HCT116 (cell line): ENCODE data around the gene PLEKHM3. TPM values are rescaled to one million over a fixed set of nuclear protein-coding genes. Genes with fewer than 3 reads are reported as not detected.

Experiments
- ATAC-seq: fragments of 200-7000 bp; cut with Tn5 transposase; 2 replicates; pipeline ENCODE4 v1.9.1; 2020; ENCODE audit warnings: mild to moderate bottlenecking, moderate library complexity
- BruUV-seq: library from RNA; stranded (reverse); fragments of 400-500 nt; replicated peaks from 2 replicates; lab custom pipeline; 2021; lab: Mats Ljungman, UMichigan
- CTCF ChIA-PET: fragments of 300-600 bp; sonication (Branson Sonifier 250); formaldehyde crosslinking; loops from one replicate; lab custom pipeline; 2021; ENCODE audit warnings: antibody characterized with exemption; lab: Charles Lee
- POLR2A ChIA-PET: fragments of 300-600, 350-600 bp; sonication (Branson Sonifier 250); formaldehyde crosslinking; loops from one replicate; lab custom pipeline; 2021; ENCODE audit warnings: antibody characterized with exemption; lab: Charles Lee
- RAD21 ChIA-PET, 2 experiments: fragments of 300-600 bp; sonication (Branson Sonifier 250); formaldehyde crosslinking; loops; one replicate each; lab custom pipeline; 2023; ENCODE audit warnings: low total read pairs in 2 of 2; ENCODE audit not compliant: uncharacterized antibody in 2 of 2, unreplicated experiment in 2 of 2, low non-redundant PET in 1 of 2; lab: Charles Lee
- DNase-seq: peaks from one replicate; pipeline ENCODE4 v3.0.0-alpha.2; 2010; ENCODE audit warnings: low read depth, low spot score
- H2AFZ ChIP-seq: fragments of 200-600 bp; shearing (Covaris generic), sonication (generic); 2 replicates; pipeline ENCODE4 v1.6.1; 2017; ENCODE audit warnings: low read depth, mixed run types, mixed read lengths, antibody characterized with exemption, low read length; ENCODE audit not compliant: poor library complexity, severe bottlenecking
- H3K27ac ChIP-seq: 2 replicates; pipeline ENCODE4 v1.5.1; 2012; ENCODE audit warnings: low read depth, low read length
- H3K27me3 ChIP-seq: fragments of 200-600 bp; sonication (generic); 2 replicates; pipeline ENCODE4 v1.6.1; 2016; ENCODE audit warnings: mixed run types, low read length, mixed read lengths; ENCODE audit not compliant: insufficient read depth
- H3K36me3 ChIP-seq, 2 experiments: fragments of 200-500 bp in 1 of 2; fragments of 200-600 bp in 1 of 2; sonication (Bioruptor generic) in 1 of 2; sonication (generic) in 1 of 2; 2 replicates each; pipeline versions ENCODE4 v1.5.1 to v1.6.1; 2014 to 2016; ENCODE audit warnings: low read length in 2 of 2, inconsistent platforms in 1 of 2, mixed read lengths in 1 of 2, mixed run types in 1 of 2; ENCODE audit not compliant: insufficient read depth in 2 of 2, control insufficient read depth in 1 of 2
- H3K4me1 ChIP-seq, 2 experiments: fragments of 200-600 bp in 1 of 2; sonication (generic) in 1 of 2; 2 replicates each; pipeline versions ENCODE4 v1.5.1 to v1.6.1; 2012 to 2017; ENCODE audit warnings: low read length in 2 of 2, inconsistent platforms in 1 of 2, mild to moderate bottlenecking in 1 of 2, mixed read lengths in 1 of 2, mixed run types in 1 of 2, moderate library complexity in 1 of 2; ENCODE audit not compliant: insufficient read depth in 2 of 2, control insufficient read depth in 1 of 2
- H3K4me2 ChIP-seq: fragments of 200-600 bp; sonication (generic); 2 replicates; pipeline ENCODE4 v1.6.1; 2017; ENCODE audit warnings: mixed run types, low read length, mixed read lengths
- H3K4me3 ChIP-seq, 2 experiments: fragments of 200-600 bp in 1 of 2; sonication (generic) in 1 of 2; replicated peaks in 1 of 2; 2 replicates each; pipeline ENCODE4 v1.5.1; 2011 to 2016; ENCODE audit warnings: low read length in 2 of 2, control low read depth in 1 of 2, low read depth in 1 of 2, mild to moderate bottlenecking in 1 of 2, mixed read lengths in 1 of 2, mixed run types in 1 of 2
- H3K79me2 ChIP-seq: fragments of 200-600 bp; sonication (generic); 2 replicates; pipeline ENCODE4 v1.6.1; 2017; ENCODE audit warnings: mild to moderate bottlenecking, mixed run types, low read length, moderate library complexity, mixed read lengths; ENCODE audit not compliant: insufficient read depth
- H3K9ac ChIP-seq: fragments of 200-600 bp; sonication (generic); 2 replicates; pipeline ENCODE4 v1.6.1; 2016; ENCODE audit warnings: low read length, mixed read lengths
- H3K9me2 ChIP-seq: fragments of 200-600 bp; sonication (generic), shearing (Covaris generic); 2 replicates; pipeline ENCODE4 v1.6.1; 2017; ENCODE audit warnings: mixed run types, mild to moderate bottlenecking, moderate library complexity; ENCODE audit not compliant: insufficient read depth
- H3K9me3 ChIP-seq, 2 experiments: fragments of 200-500 bp in 1 of 2; fragments of 200-600 bp in 1 of 2; sonication (Bioruptor generic) in 1 of 2; sonication (generic) in 1 of 2; 2 replicates each; pipeline ENCODE4 v1.6.1; 2014 to 2017; ENCODE audit warnings: low read length in 2 of 2, mixed read lengths in 2 of 2, inconsistent platforms in 1 of 2, low read depth in 1 of 2, mild to moderate bottlenecking in 1 of 2, mixed run types in 1 of 2, moderate library complexity in 1 of 2; ENCODE audit not compliant: control insufficient read depth in 1 of 2, insufficient read depth in 1 of 2
- H4K20me1 ChIP-seq: fragments of 200-600 bp; sonication (generic), shearing (Covaris generic); 2 replicates; pipeline ENCODE4 v1.6.1; 2017; ENCODE audit warnings: mixed run types, mild to moderate bottlenecking, moderate library complexity; ENCODE audit not compliant: insufficient read depth
- CTCF ChIP-seq, 3 experiments: fragments of 200-600 bp in 1 of 3; sonication (generic) in 1 of 3; IDR thresholded peaks in 2 of 3; conservative IDR thresholded peaks in 1 of 3; 2 replicates each; pipeline ENCODE4 v1.5.1; 2012 to 2017; ENCODE audit warnings: low read depth in 2 of 3, low read length in 2 of 3, antibody characterized with exemption in 1 of 3, borderline replicate concordance in 1 of 3, control low read depth in 1 of 3, mild to moderate bottlenecking in 1 of 3, mixed read lengths in 1 of 3, mixed run types in 1 of 3, moderate library complexity in 1 of 3; ENCODE audit not compliant: insufficient read depth in 1 of 3
- JUND ChIP-seq: IDR thresholded peaks from 2 replicates; pipeline ENCODE4 v1.6.1; 2012
- MAX ChIP-seq: IDR thresholded peaks from 2 replicates; pipeline ENCODE4 v1.6.1; 2012
- YY1 ChIP-seq: IDR thresholded peaks from 2 replicates; pipeline ENCODE4 v1.6.1; 2011; ENCODE audit warnings: low read length, low read depth, moderate library complexity, mild to moderate bottlenecking; ENCODE audit not compliant: insufficient replicate concordance; ENCODE audit errors: extremely low read depth
- ZBTB33 ChIP-seq: IDR thresholded peaks from 2 replicates; pipeline ENCODE4 v1.6.1; 2011; ENCODE audit warnings: mild to moderate bottlenecking, low read length, moderate library complexity; ENCODE audit not compliant: insufficient replicate concordance; ENCODE audit errors: extremely low read depth
- intact Hi-C: fragments of 100-400 bp; cut with micrococcal nuclease; formaldehyde crosslinking; loops from 2 replicates; pipeline ENCODE4 v1.10.0; 2022
- total RNA-seq: library from RNA; stranded (reverse); gene quantifications from one replicate; pipeline ENCODE4 v1.2.1, GENCODE V29; 2021; ENCODE audit not compliant: unreplicated experiment

The PLEKHM3 gene
- total RNA-seq, 1 experiment from 2014 or later, result 6.3 TPM

GRCh38 chr2:207896525-207897285 lies 128.6 kb downstream of the PLEKHM3 start:
- BruUV-seq, result no TSS peak
- H2AFZ ChIP-seq, result no peak overlapping the region
- no peak overlapping the region for H3K9ac ChIP-seq
- H4K20me1 ChIP-seq, result no peaks in the 10 kb centered on the region
- ChIA-PET POLR2A (no interaction called here), RAD21 (no interaction called here), CTCF (no interaction called here)
- H3K4me3 ChIP-seq, result no peak overlapping the region
- ATAC-seq (peak; percentile 91), DNase-seq (no peak)
- no peak for TF ChIP-seq YY1
- no peak for TF ChIP-seq JUND
- TF ChIP-seq CTCF (IDR thresholded peaks at IDR 0.05 in 2 of 3, conservative IDR thresholded peaks at IDR 0.05 in 1 of 3; ENCODE audit: borderline replicate concordance in 1 of 3, insufficient read depth in 1 of 3, low read depth in 2 of 3, low read length in 2 of 3), result peak in 2 of 3 experiments; percentile 40 to 56; a peak in 4 of 6 replicates
- no peak for TF ChIP-seq ZBTB33
- no peak for TF ChIP-seq MAX
- H3K4me1 ChIP-seq, result no peaks in the 10 kb centered on the region
- no peaks in the 10 kb centered on the region for H3K9me3 ChIP-seq
- no peaks in the 10 kb centered on the region for H3K9me2 ChIP-seq
- no peak overlapping the region for H3K4me2 ChIP-seq
- H3K27me3 ChIP-seq, result no peaks in the 10 kb centered on the region
- no peaks in the 10 kb centered on the region for H3K36me3 ChIP-seq
- intact Hi-C loops, result no loop called here
- no peaks in the 10 kb centered on the region for H3K79me2 ChIP-seq
- no peak overlapping the region for H3K27ac ChIP-seq
